CD14-positive monocyte (primary cell): ENCODE results near the gene HYAL1. TPM values are rescaled to one million over a fixed set of nuclear protein-coding genes. Genes with fewer than 3 reads are reported as not detected.

Experiments used
- DNase-seq, 3 donors: peaks; one replicate each; pipeline ENCODE4 v3.0.0-alpha.2; 2011 to 2022
- H2AFZ ChIP-seq: 2 replicates; pipeline ENCODE4 v1.6.0; 2012; ENCODE audit warnings: mild to moderate bottlenecking, low read depth, low read length, inconsistent platforms; ENCODE audit not compliant: insufficient read depth, poor library complexity, severe bottlenecking
- H3K27ac ChIP-seq, 2 donors: 1 replicate in 1 of 2; 2 replicates in 1 of 2; pipeline ENCODE4 v1.5.1; 2012 to 2013; ENCODE audit warnings: low read length in 2 of 2, control low read depth in 1 of 2, inconsistent platforms in 1 of 2, low read depth in 1 of 2, mild to moderate bottlenecking in 1 of 2
- H3K27me3 ChIP-seq, 2 donors: one replicate each; pipeline versions ENCODE4 v1.6.0 to v1.6.1; 2011 to 2013; ENCODE audit warnings: low read length in 2 of 2; ENCODE audit not compliant: control insufficient read depth in 2 of 2, insufficient read depth in 2 of 2
- H3K36me3 ChIP-seq, 2 donors: replicated peaks in 1 of 2; 1 replicate in 1 of 2; 2 replicates in 1 of 2; pipeline versions ENCODE4 v1.5.1 to v1.6.1; 2012 to 2013; ENCODE audit warnings: low read length in 2 of 2, control low read depth in 1 of 2, inconsistent platforms in 1 of 2, mild to moderate bottlenecking in 1 of 2; ENCODE audit not compliant: insufficient read depth in 2 of 2, control insufficient read depth in 1 of 2
- H3K4me1 ChIP-seq, 2 donors: 1 replicate in 1 of 2; 2 replicates in 1 of 2; pipeline versions ENCODE4 v1.5.1 to v1.6.1; 2012 to 2013; ENCODE audit warnings: low read length in 2 of 2, control low read depth in 1 of 2, inconsistent platforms in 1 of 2, mild to moderate bottlenecking in 1 of 2, moderate library complexity in 1 of 2; ENCODE audit not compliant: insufficient read depth in 2 of 2, control insufficient read depth in 1 of 2
- H3K4me2 ChIP-seq: replicated peaks from 2 replicates; pipeline ENCODE3; 2012; ENCODE audit warnings: low read length, moderate library complexity, mild to moderate bottlenecking; ENCODE audit not compliant: poor library complexity, severe bottlenecking; ENCODE audit errors: extremely low read depth
- H3K4me3 ChIP-seq, 3 experiments: fragments of 200-600 bp in 1 of 3; sonication (generic) in 1 of 3; replicated peaks in 1 of 3; 1 replicate in 2 of 3; 2 replicates in 1 of 3; pipeline ENCODE4 v1.5.1; 2011 to 2013; ENCODE audit warnings: low read length in 3 of 3, mild to moderate bottlenecking in 3 of 3, control low read depth in 2 of 3, low read depth in 2 of 3, inconsistent platforms in 1 of 3, moderate library complexity in 1 of 3
- H3K79me2 ChIP-seq: 2 replicates; pipeline ENCODE4 v1.6.0; 2012; ENCODE audit warnings: mild to moderate bottlenecking, control low read depth, inconsistent platforms, low read length, moderate library complexity; ENCODE audit not compliant: insufficient read depth
- H3K9ac ChIP-seq: 2 replicates; pipeline ENCODE4 v1.6.0; 2017; ENCODE audit warnings: low read length, mild to moderate bottlenecking; ENCODE audit not compliant: insufficient read depth, poor library complexity, severe bottlenecking
- H3K9me3 ChIP-seq, 2 donors: replicated peaks in 1 of 2; 1 replicate in 1 of 2; 2 replicates in 1 of 2; pipeline versions ENCODE4 v1.5.1 to v1.6.1; 2012 to 2013; ENCODE audit warnings: low read length in 2 of 2, control low read depth in 1 of 2; ENCODE audit not compliant: control insufficient read depth in 1 of 2, insufficient read depth in 1 of 2
- H4K20me1 ChIP-seq: 2 replicates; pipeline ENCODE4 v1.6.0; 2012; ENCODE audit warnings: mild to moderate bottlenecking, low read length, control low read depth, moderate library complexity; ENCODE audit not compliant: insufficient read depth
- H3K27ac Mint-ChIP-seq, 7 donors: one replicate each; pipeline ENCODE4 v1.8.0; 2020; ENCODE audit warnings: mild to moderate bottlenecking in 7 of 7, mixed read lengths in 7 of 7, moderate library complexity in 6 of 7, inconsistent platforms in 2 of 7
- H3K27me3 Mint-ChIP-seq, 3 donors: one replicate each; pipeline ENCODE4 v1.8.0; 2021 to 2022; ENCODE audit warnings: low read depth in 3 of 3, mild to moderate bottlenecking in 3 of 3, mixed read lengths in 3 of 3, moderate library complexity in 3 of 3, inconsistent platforms in 1 of 3
- H3K36me3 Mint-ChIP-seq, 2 donors: one replicate each; pipeline ENCODE4 v1.8.0; 2020; ENCODE audit warnings: mixed read lengths in 2 of 2, inconsistent platforms in 1 of 2, mild to moderate bottlenecking in 1 of 2
- H3K4me1 Mint-ChIP-seq: one replicate; pipeline ENCODE4 v1.8.0; 2020; ENCODE audit warnings: mild to moderate bottlenecking, mixed read lengths
- H3K4me3 Mint-ChIP-seq, 2 donors: one replicate each; pipeline ENCODE4 v1.8.0; 2020; ENCODE audit warnings: mild to moderate bottlenecking in 2 of 2, mixed read lengths in 2 of 2, moderate library complexity in 1 of 2
- H3K9me3 Mint-ChIP-seq, 7 donors: one replicate each; pipeline ENCODE4 v1.8.0; 2020 to 2022; ENCODE audit warnings: mixed read lengths in 7 of 7, mild to moderate bottlenecking in 6 of 7, moderate library complexity in 6 of 7, inconsistent platforms in 2 of 7
- WGBS: methylation state at CpG from one replicate; pipeline ENCODE4 v1.1.5; 2013; ENCODE audit warnings: missing lambda C conversion rate; ENCODE audit not compliant: insufficient coverage; 5-methylcytosine and 5-hydroxymethylcytosine counted together
- intact Hi-C, 2 donors: fragments of 100-400 bp; cut with micrococcal nuclease; formaldehyde crosslinking; loops; one replicate each; pipeline versions ENCODE4 v1.15.0 to v1.15.1; 2023
- polyA plus RNA-seq, 3 donors: library from polyadenylated mRNA; depleted of rRNA in 1 of 3; unstranded in 2 of 3; stranded (reverse) in 1 of 3; fragments of 300-500 nt in 2 of 3; fragments of >200 nt in 1 of 3; fragmentation: Illumina TruSeq in 2 of 3; gene quantifications; 1 replicate in 2 of 3; 2 replicates in 1 of 3; pipeline ENCODE4 v1.2.3, GENCODE V29; 2012 to 2021
- TF ChIP-seq, protein P1 (sequence below): fragments of 200-600 bp; IDR thresholded peaks from one replicate; pipeline ENCODE4 v1.8.0; 2022; ENCODE audit warnings: antibody characterized with exemption, mild to moderate bottlenecking

Gene HYAL1
- polyA plus RNA-seq, 3 donors: 0.57 TPM; not detected in 2

DNA sequence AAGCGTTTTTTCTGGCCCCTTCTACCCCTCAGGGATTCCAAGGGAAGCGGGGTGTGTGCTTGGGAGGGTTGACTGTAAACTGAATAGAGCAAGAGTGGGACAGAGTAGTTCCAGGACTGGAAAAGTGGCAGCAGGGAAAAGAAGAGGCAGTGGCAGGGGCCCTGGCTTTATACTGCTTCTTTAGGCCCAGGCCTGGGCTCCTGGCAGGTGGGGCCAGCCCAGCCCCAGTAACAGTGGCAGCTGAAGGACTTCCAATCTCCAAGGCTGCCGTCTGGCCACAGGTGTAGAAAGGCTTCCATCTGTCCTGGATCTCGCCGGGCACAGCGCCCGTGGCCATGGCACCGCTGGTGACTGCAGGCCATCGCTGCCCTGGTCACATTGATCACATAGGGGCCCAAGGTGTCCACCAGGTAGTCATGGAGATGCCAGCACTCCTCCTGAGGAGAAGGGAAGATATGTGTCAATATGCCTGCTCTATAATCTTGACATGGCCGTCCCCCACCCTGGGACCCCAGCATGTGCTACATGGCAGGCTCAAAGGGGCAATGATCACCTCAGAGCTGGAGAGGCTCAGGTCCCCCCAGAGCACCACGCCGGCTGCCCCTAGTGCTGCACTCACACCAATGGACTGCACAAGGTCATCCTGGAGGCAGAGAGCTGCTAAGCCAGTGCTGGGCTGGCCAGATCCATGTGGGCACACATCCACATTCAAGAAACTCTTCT lies 10.1 kb downstream of the HYAL1 start:
- peaks cover 23% of the 10 kb centered on the region for H3K4me1 Mint-ChIP-seq
- DNase-seq: peak in 1 of 3 donors; percentile 7
- peaks cover 19 to 23% of the 10 kb centered on the region in 2 donors for H3K36me3 ChIP-seq
- peaks cover 34% of the 10 kb centered on the region for H3K79me2 ChIP-seq
- peak overlapping the region in 1 of 3 experiments; percentile 82 for H3K4me3 ChIP-seq
- H3K4me2 ChIP-seq: peak overlapping the region; percentile 91
- peak overlapping the region; percentile 16 to 93 for H3K4me3 Mint-ChIP-seq
- peak overlapping the region; percentile 89 for H2AFZ ChIP-seq
- H3K9me3 Mint-ChIP-seq: no peaks in the 10 kb centered on the region
- H3K27ac Mint-ChIP-seq: peak overlapping the region; percentile 87 to 98 (median 94)
- H3K27me3 Mint-ChIP-seq: no peaks in the 10 kb centered on the region
- H3K4me1 ChIP-seq: peaks cover 24 to 32% of the 10 kb centered on the region in 2 donors
- H4K20me1 ChIP-seq: no peaks in the 10 kb centered on the region
- H3K36me3 Mint-ChIP-seq: peaks cover 17 to 31% of the 10 kb centered on the region in 2 donors
- H3K9me3 ChIP-seq: no peaks in the 10 kb centered on the region
- peak overlapping the region; percentile 82 for H3K9ac ChIP-seq
- no peaks in the 10 kb centered on the region for H3K27me3 ChIP-seq
- H3K27ac ChIP-seq: peak overlapping the region; percentile 57 to 90
- WGBS: over 99% methylated on average over 10 of the region's 12 CpGs
- intact Hi-C loops: loop anchor here in 1 of 2 donors (2.0 kb wide), 1 partner anchor 32 kb away; no protein-coding TSS in a partner anchor
- TF ChIP-seq, protein P1, sequence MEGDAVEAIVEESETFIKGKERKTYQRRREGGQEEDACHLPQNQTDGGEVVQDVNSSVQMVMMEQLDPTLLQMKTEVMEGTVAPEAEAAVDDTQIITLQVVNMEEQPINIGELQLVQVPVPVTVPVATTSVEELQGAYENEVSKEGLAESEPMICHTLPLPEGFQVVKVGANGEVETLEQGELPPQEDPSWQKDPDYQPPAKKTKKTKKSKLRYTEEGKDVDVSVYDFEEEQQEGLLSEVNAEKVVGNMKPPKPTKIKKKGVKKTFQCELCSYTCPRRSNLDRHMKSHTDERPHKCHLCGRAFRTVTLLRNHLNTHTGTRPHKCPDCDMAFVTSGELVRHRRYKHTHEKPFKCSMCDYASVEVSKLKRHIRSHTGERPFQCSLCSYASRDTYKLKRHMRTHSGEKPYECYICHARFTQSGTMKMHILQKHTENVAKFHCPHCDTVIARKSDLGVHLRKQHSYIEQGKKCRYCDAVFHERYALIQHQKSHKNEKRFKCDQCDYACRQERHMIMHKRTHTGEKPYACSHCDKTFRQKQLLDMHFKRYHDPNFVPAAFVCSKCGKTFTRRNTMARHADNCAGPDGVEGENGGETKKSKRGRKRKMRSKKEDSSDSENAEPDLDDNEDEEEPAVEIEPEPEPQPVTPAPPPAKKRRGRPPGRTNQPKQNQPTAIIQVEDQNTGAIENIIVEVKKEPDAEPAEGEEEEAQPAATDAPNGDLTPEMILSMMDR: no peak

DNA sequence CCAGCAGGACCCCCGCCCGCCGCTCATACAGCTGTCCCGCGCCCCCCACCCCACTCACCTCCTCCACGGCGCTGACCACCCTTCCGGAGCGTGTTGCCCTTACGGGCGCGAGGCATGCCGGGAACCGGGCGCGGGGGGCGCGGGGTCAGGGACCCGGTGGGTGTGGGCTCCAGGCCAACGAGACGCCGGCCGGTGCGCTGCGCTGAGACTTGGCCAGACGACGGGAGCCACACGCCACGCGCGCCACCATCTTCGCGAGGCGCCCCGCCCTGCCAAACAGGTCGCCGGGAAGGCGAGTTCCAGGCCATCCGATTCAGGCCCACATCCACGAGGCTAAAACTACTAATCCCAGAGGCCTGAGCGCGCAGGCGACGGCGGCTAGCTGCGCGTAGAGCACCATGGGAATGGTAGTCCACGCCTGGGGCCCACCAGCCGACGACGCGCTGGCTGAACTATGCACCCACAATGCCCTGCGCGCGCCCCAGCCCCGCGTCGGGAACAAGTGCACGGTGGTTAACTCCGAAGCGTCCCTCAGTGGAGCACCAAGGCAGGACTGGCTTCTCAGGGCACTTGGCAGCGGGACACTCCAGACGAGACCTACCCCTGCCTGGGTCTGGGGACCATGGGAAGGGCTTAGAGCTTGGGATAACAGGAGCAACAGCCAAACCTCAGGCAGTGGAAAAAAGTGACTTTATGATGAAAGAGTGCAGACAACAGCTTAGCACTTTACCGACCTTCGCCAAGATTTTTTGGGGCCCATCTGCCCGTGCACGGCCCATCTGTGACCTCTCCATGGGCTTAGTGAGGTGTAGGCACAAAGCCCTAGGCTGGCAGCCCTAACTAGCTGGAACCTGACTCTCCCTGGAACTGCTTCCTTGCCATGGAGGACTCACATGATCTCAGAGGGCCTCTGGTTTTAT lies 11.0 kb downstream of the HYAL1 start, which contains the start of gene IFRD2:
IFRD2 (minus strand) TSS at position 271 of the 920 bp plus-strand sequence; CDS start at position 116, 155 bp downstream.
- H3K4me3 ChIP-seq: peak within 1 kb of the TSS; percentile 65 to 82 (median 70)
- H3K27me3 ChIP-seq: no peaks in the 10 kb centered on the region
- Mint-ChIP-seq H3K36me3 (peaks cover 24 to 37% of the 10 kb centered on the region in 2 donors), H3K4me3 (peak within 1 kb of the TSS; percentile 70 to 93), H3K4me1 (peaks cover 15% of the 10 kb centered on the region), H3K9me3 (no peaks in the 10 kb centered on the region), H3K27me3 (peaks cover 0 to under 1% (median 0%) of the 10 kb centered on the region in 3 donors), H3K27ac (peak within 1 kb of the TSS; percentile 87 to 98 (median 94))
- H2AFZ ChIP-seq: peak within 1 kb of the TSS; percentile 89
- TF ChIP-seq, protein P1: no peak
- H3K4me1 ChIP-seq: peaks cover 16 to 24% of the 10 kb centered on the region in 2 donors
- WGBS: under 1% methylated on average over 64 of the region's 67 CpGs
- no peaks in the 10 kb centered on the region for H4K20me1 ChIP-seq
- H3K4me2 ChIP-seq: peak within 1 kb of the TSS; percentile 91
- peak within 1 kb of the TSS; percentile 82 for H3K9ac ChIP-seq
- H3K79me2 ChIP-seq: peaks cover 26% of the 10 kb centered on the region
- H3K27ac ChIP-seq: peak within 1 kb of the TSS; percentile 57 to 90
- intact Hi-C loops: loop anchor here in 1 of 2 donors (2.0 kb wide), 1 partner anchor 32 kb away; no protein-coding TSS in a partner anchor
- peak; percentile 96 to 98 (median 97) for DNase-seq
- no peaks in the 10 kb centered on the region for H3K9me3 ChIP-seq
- H3K36me3 ChIP-seq: peaks cover 26 to 31% of the 10 kb centered on the region in 2 donors
